Thoracic aorta (tissue), 2 donors: ENCODE data around the gene ZMYM1. TPM values are rescaled to one million over a fixed set of nuclear protein-coding genes. Genes with fewer than 3 reads are reported as not detected.

Source experiments
- ATAC-seq: fragments of 150-250 bp; one replicate; pipeline ENCODE4 v1.8.0; 2017; ENCODE audit warnings: low read depth; ENCODE audit not compliant: insufficient number of reproducible peaks, low FRiP score
- DNase-seq: peaks from one replicate; pipeline ENCODE4 v3.0.0-alpha.2; 2020; ENCODE audit warnings: low spot score
- H3K27ac ChIP-seq, 2 donors: fragments of 200-600 bp; sonication (generic); 1 replicate in 1 of 2; 2 replicates in 1 of 2; pipeline ENCODE4 v1.5.1; 2016; ENCODE audit warnings: mild to moderate bottlenecking in 2 of 2, moderate library complexity in 2 of 2
- H3K27me3 ChIP-seq: fragments of 200-600 bp; sonication (generic); replicated peaks from 2 replicates; pipeline ENCODE4 v1.6.0; 2016; ENCODE audit warnings: mild to moderate bottlenecking; ENCODE audit not compliant: insufficient read depth
- H3K36me3 ChIP-seq: fragments of 200-600 bp; sonication (generic); one replicate; pipeline ENCODE4 v1.5.1; 2016
- H3K4me1 ChIP-seq, 2 donors: fragments of 200-600 bp; sonication (generic); 1 replicate in 1 of 2; 2 replicates in 1 of 2; pipeline versions ENCODE4 v1.5.1 to v1.6.0; 2016; ENCODE audit warnings: low read depth in 2 of 2, mild to moderate bottlenecking in 1 of 2; ENCODE audit not compliant: control insufficient read depth in 1 of 2
- H3K4me3 ChIP-seq: fragments of 200-600 bp; sonication (generic); 2 replicates; pipeline ENCODE4 v1.5.1; 2016; ENCODE audit warnings: mild to moderate bottlenecking
- H3K9me3 ChIP-seq: fragments of 200-600 bp; sonication (generic); 2 replicates; pipeline ENCODE4 v1.5.1; 2016
- total RNA-seq, 2 donors: library from RNA; depleted of rRNA; stranded (reverse); fragments of >200 nt; gene quantifications; one replicate each; pipeline versions ENCODE4 v1.1.0 to v1.2.3, GENCODE V29; 2016
- TF ChIP-seq, protein P1 (sequence below): fragments of 200-600 bp; sonication (generic); IDR thresholded peaks from one replicate; pipeline ENCODE4 v1.5.1; 2019; ENCODE audit warnings: antibody characterized with exemption

The ZMYM1 gene
- total RNA-seq, 2 donors from 2014 or later, result 11.2 to 12.8 TPM

DNA sequence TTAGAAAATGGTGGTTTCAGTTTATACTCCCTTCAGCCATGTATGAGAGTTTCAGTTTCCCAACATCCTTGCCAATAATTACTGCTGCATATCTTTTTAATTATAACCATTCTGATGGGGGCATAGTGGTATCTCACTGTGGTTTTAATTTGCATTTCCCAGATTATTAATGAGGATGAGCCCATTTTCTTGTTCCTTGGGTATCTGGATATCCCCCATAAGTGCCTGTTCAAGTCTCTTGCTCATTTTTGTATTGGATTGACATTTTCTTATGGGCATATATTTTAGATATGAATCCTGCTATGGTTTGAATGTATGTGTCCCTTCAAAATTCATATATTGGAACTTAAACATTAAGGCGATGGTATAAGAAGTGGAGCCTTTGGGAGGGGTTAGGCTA lies 45.8 kb upstream of the ZMYM1 start:
- no peak overlapping the region for H3K27ac ChIP-seq
- no peaks in the 10 kb centered on the region for H3K36me3 ChIP-seq
- no peak overlapping the region for H3K4me3 ChIP-seq
- H3K9me3 ChIP-seq, result peaks cover 9% of the 10 kb centered on the region
- TF ChIP-seq, protein P1, sequence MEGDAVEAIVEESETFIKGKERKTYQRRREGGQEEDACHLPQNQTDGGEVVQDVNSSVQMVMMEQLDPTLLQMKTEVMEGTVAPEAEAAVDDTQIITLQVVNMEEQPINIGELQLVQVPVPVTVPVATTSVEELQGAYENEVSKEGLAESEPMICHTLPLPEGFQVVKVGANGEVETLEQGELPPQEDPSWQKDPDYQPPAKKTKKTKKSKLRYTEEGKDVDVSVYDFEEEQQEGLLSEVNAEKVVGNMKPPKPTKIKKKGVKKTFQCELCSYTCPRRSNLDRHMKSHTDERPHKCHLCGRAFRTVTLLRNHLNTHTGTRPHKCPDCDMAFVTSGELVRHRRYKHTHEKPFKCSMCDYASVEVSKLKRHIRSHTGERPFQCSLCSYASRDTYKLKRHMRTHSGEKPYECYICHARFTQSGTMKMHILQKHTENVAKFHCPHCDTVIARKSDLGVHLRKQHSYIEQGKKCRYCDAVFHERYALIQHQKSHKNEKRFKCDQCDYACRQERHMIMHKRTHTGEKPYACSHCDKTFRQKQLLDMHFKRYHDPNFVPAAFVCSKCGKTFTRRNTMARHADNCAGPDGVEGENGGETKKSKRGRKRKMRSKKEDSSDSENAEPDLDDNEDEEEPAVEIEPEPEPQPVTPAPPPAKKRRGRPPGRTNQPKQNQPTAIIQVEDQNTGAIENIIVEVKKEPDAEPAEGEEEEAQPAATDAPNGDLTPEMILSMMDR, result no peak
- no peaks in the 10 kb centered on the region for H3K27me3 ChIP-seq
- no peak for DNase-seq
- H3K4me1 ChIP-seq, result peaks cover 19 to 21% of the 10 kb centered on the region in 2 donors
- ATAC-seq, result no peak

DNA sequence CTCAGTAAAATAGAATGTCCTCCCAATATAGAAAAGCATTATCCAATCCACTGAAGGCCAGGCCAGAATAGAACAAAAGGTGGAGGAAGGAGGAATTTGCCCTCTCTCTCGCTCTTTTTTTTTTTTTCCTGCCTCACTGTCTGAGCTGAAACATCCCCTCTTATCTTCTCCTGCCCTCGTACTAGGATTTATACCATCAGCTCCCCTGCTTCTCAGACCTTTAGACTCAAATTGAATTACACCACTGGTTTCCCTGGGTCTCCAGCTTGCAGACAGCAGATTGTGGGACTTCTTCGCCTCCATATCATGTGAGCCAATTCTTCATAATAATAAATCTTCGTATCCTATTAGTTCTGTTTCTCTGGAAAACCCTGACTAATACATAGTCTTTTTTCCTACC lies 42.6 kb upstream of the ZMYM1 start:
- TF ChIP-seq, protein P1, result no peak
- Histone ChIP-seq H3K27me3 (no peaks in the 10 kb centered on the region), H3K9me3 (peaks cover 9% of the 10 kb centered on the region), H3K27ac (no peak overlapping the region), H3K4me3 (no peak overlapping the region), H3K36me3 (no peaks in the 10 kb centered on the region), H3K4me1 (no peaks in the 10 kb centered on the region)
- no peak for DNase-seq
- no peak for ATAC-seq

DNA sequence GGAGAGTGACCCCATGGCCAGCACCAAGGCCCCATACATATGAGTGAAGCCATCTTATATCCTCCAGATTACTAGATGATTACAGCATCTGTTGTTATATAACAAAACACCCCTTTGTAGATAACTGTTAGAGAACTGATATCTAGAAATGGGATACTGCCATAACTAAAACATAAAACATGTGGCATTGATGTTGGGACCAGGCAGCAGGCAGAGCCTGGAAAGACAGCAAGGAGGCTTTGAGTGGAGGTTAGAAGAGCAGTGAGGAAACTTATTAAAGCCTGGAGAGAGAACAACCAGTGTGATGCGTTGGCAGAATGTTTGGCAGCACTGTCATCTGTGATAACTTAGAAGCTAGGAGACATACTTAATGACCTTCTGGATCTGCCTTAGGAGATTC lies 42.0 kb upstream of the ZMYM1 start:
- no peaks in the 10 kb centered on the region for H3K36me3 ChIP-seq
- TF ChIP-seq, protein P1, result no peak
- no peak for DNase-seq

DNA sequence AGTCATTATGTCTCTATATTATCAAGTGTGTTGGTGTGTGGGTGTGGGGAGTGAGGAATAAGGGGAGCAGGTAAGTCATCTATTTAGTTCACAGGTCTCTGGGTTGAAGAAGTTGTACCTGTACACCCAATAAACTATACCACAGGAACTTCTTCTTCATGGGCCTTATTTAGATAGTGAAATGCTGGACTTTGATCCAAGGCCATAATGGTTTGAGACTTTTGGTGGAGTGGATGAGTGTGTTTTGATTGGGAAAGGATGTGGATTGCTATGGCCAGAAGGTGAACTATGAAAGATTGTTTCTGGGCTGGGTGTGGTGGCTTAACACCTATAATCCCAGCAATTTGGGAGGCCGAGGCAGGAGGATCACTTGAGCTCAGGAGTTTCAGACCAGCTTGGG lies 40.5 kb upstream of the ZMYM1 start:
- H3K36me3 ChIP-seq, result no peaks in the 10 kb centered on the region
- H3K27me3 ChIP-seq, result no peaks in the 10 kb centered on the region
- peaks cover under 1% of the 10 kb centered on the region for H3K9me3 ChIP-seq
- H3K4me1 ChIP-seq, result no peaks in the 10 kb centered on the region
- no peak overlapping the region for H3K27ac ChIP-seq
- TF ChIP-seq, protein P1, result no peak
- H3K4me3 ChIP-seq, result no peak overlapping the region
- ATAC-seq (no peak), DNase-seq (no peak)

More for the DNA sequence above, 42.0 kb upstream of the ZMYM1 start:
- ATAC-seq, result no peak
- no peak overlapping the region for H3K4me3 ChIP-seq
- no peaks in the 10 kb centered on the region for H3K27me3 ChIP-seq
- H3K9me3 ChIP-seq, result peaks cover 9% of the 10 kb centered on the region
- H3K4me1 ChIP-seq, result no peaks in the 10 kb centered on the region
- H3K27ac ChIP-seq, result no peak overlapping the region

DNA sequence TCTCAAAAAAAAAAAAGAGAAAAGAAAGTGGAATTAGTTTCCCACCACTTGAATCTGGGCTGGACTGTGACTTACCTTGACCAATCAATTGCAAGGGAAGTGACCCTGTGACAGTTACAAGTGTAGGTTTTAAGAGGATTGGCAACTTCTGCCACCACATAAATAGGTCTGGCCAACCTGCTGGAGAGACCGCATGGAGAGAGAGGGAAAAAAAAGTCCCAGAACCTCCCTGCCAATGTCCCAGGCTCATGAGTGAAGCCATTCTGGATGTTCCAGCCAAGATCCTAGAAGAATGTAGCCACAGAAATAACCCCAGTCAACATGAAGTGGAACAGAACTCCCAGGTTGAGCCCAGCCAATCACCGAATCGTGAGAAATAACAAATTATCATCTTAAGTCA lies 35.7 kb upstream of the ZMYM1 start:
- Histone ChIP-seq H3K27me3 (no peaks in the 10 kb centered on the region), H3K4me3 (no peak overlapping the region), H3K27ac (no peak overlapping the region), H3K4me1 (no peaks in the 10 kb centered on the region), H3K9me3 (no peaks in the 10 kb centered on the region), H3K36me3 (no peaks in the 10 kb centered on the region)
- no peak for ATAC-seq
- TF ChIP-seq, protein P1, result no peak
- no peak for DNase-seq
